MM.1S (cell line): ENCODE data around the gene SPOCK2.

ENCODE experiments used
- DNase-seq: peaks from one replicate; pipeline ENCODE4 v3.0.0-alpha.2; 2015
- H2AFZ ChIP-seq: fragments of 300-600 bp; sonication (generic); 2 replicates; pipeline ENCODE4 v1.6.0; 2016; ENCODE audit warnings: antibody characterized with exemption, low read length
- H3F3A ChIP-seq: fragments of 300-600 bp; sonication (generic); 2 replicates; pipeline ENCODE4 v1.6.1; 2016; ENCODE audit warnings: mild to moderate bottlenecking, antibody characterized with exemption, low read length, moderate library complexity, mixed read lengths; ENCODE audit not compliant: insufficient read depth
- H3K27ac ChIP-seq: fragments of 300-600 bp; sonication (generic); 2 replicates; pipeline ENCODE4 v1.5.1; 2016; ENCODE audit warnings: mild to moderate bottlenecking, low read length
- H3K27me3 ChIP-seq: fragments of 300-600 bp; sonication (generic); replicated peaks from 2 replicates; pipeline ENCODE4 v1.6.0; 2016; ENCODE audit warnings: low read length; ENCODE audit not compliant: insufficient read depth
- H3K36me3 ChIP-seq: fragments of 300-600 bp; sonication (generic); replicated peaks from 2 replicates; pipeline ENCODE4 v1.6.1; 2016; ENCODE audit warnings: mild to moderate bottlenecking, low read length, mixed read lengths; ENCODE audit not compliant: insufficient read depth
- H3K4me1 ChIP-seq: fragments of 300-600 bp; sonication (generic); 2 replicates; pipeline ENCODE4 v1.6.1; 2016; ENCODE audit warnings: low read length, mixed read lengths
- H3K4me2 ChIP-seq: fragments of 300-600 bp; sonication (generic); 2 replicates; pipeline ENCODE4 v1.6.0; 2016; ENCODE audit warnings: low read depth, low read length
- H3K4me3 ChIP-seq: fragments of 300-600 bp; sonication (generic); 2 replicates; pipeline ENCODE4 v1.5.1; 2016; ENCODE audit warnings: low read length, mixed read lengths
- H3K79me2 ChIP-seq: fragments of 300-600 bp; sonication (generic); 2 replicates; pipeline ENCODE4 v1.6.1; 2016; ENCODE audit warnings: mixed run types, low read length, mixed read lengths
- H3K9ac ChIP-seq: fragments of 300-600 bp; sonication (generic); 2 replicates; pipeline ENCODE4 v1.6.1; 2016; ENCODE audit warnings: low read length, mixed read lengths
- H3K9me2 ChIP-seq: fragments of 300-600 bp; sonication (generic); replicated peaks from 2 replicates; pipeline ENCODE4 v1.6.1; 2016; ENCODE audit warnings: mild to moderate bottlenecking, low read length, mixed read lengths; ENCODE audit not compliant: insufficient read depth
- H3K9me3 ChIP-seq: fragments of 300-600 bp; sonication (generic); replicated peaks from 2 replicates; pipeline ENCODE4 v1.6.1; 2016; ENCODE audit warnings: mild to moderate bottlenecking, low read length, mixed read lengths; ENCODE audit not compliant: insufficient read depth
- H4K20me1 ChIP-seq: fragments of 300-600 bp; sonication (generic); 2 replicates; pipeline ENCODE4 v1.6.1; 2016; ENCODE audit warnings: mild to moderate bottlenecking, low read length, moderate library complexity, mixed read lengths; ENCODE audit not compliant: insufficient read depth
- CTCF ChIP-seq: fragments of 300-600 bp; sonication (generic); IDR thresholded peaks from 2 replicates; pipeline ENCODE4 v1.5.1; 2016; ENCODE audit warnings: antibody characterized with exemption, low read length, mixed read lengths
- EZH2 ChIP-seq: fragments of 300-600 bp; sonication (generic); optimal IDR thresholded peaks from 2 replicates; pipeline ENCODE3; 2017; ENCODE audit warnings: low read depth, mild to moderate bottlenecking, antibody characterized with exemption, low read length, mixed read lengths
- EZH2phosphoT487 ChIP-seq: fragments of 300-600 bp; sonication (generic); IDR thresholded peaks from 2 replicates; pipeline ENCODE4 v1.6.1; 2018; ENCODE audit warnings: antibody characterized with exemption, low read length

The SPOCK2 gene

GRCh38 chr10:72085864-72086465, 2.4 kb downstream of the SPOCK2 start:
- no peak overlapping the region for H3K4me3 ChIP-seq
- no peak overlapping the region for H3K27ac ChIP-seq
- no peaks in the 10 kb centered on the region for H3K4me1 ChIP-seq
- H3K27me3 ChIP-seq: peaks cover 10% of the 10 kb centered on the region; the same call in 1 of the 2 replicates
- no peak overlapping the region for H3K4me2 ChIP-seq
- TF ChIP-seq EZH2 (no peak), EZH2phosphoT487 (no peak), CTCF (no peak)
- H3K79me2 ChIP-seq: no peaks in the 10 kb centered on the region
- H3K9me2 ChIP-seq: no peaks in the 10 kb centered on the region
- no peaks in the 10 kb centered on the region for H3F3A ChIP-seq
- no peaks in the 10 kb centered on the region for H3K9me3 ChIP-seq
- no peaks in the 10 kb centered on the region for H4K20me1 ChIP-seq
- no peaks in the 10 kb centered on the region for H3K36me3 ChIP-seq
- no peak overlapping the region for H2AFZ ChIP-seq
- DNase-seq: no peak
- H3K9ac ChIP-seq: no peak overlapping the region

- H3K79me2 ChIP-seq: no peaks in the 10 kb centered on the region
- H3K27me3 ChIP-seq: peaks cover 10% of the 10 kb centered on the region; the same call in 1 of the 2 replicates
These were observed 3.2 kb downstream of the SPOCK2 start for GRCh38 chr10:72085166-72085565.

GRCh38 chr10:72083790-72084459, 4.4 kb downstream of the SPOCK2 start:
- Histone ChIP-seq H3K4me2 (no peak overlapping the region), H3K36me3 (no peaks in the 10 kb centered on the region), H3K9me3 (no peaks in the 10 kb centered on the region), H3K27me3 (peaks cover 10% of the 10 kb centered on the region; the same call in 1 of the 2 replicates), H3F3A (no peaks in the 10 kb centered on the region), H3K79me2 (no peaks in the 10 kb centered on the region), H3K4me1 (no peaks in the 10 kb centered on the region), H3K27ac (no peak overlapping the region), H4K20me1 (no peaks in the 10 kb centered on the region), H2AFZ (no peak overlapping the region), H3K9ac (no peak overlapping the region), H3K9me2 (no peaks in the 10 kb centered on the region), H3K4me3 (no peak overlapping the region)
- TF ChIP-seq EZH2phosphoT487 (no peak), EZH2 (no peak), CTCF (no peak)
- no peak for DNase-seq

More at GRCh38 chr10:72085166-72085565, 3.2 kb downstream of the SPOCK2 start:
- no peak for DNase-seq
- Histone ChIP-seq H2AFZ (no peak overlapping the region), H3K4me2 (no peak overlapping the region), H3K9me2 (no peaks in the 10 kb centered on the region), H3K36me3 (no peaks in the 10 kb centered on the region), H3K9me3 (no peaks in the 10 kb centered on the region), H3K4me1 (no peaks in the 10 kb centered on the region), H4K20me1 (no peaks in the 10 kb centered on the region), H3F3A (no peaks in the 10 kb centered on the region), H3K27ac (no peak overlapping the region), H3K4me3 (no peak overlapping the region), H3K9ac (no peak overlapping the region)
- TF ChIP-seq EZH2 (no peak), CTCF (no peak), EZH2phosphoT487 (no peak)
